WTC11 (cell line): ENCODE measurements around the gene TMEM80. TPM values are rescaled to one million over a fixed set of nuclear protein-coding genes. Genes with fewer than 3 reads are reported as not detected.

Experiments used
- ATAC-seq: fragments of 200-7000 bp; cut with Tn5 transposase; 2 replicates; pipeline ENCODE4 v1.10.0; 2021; ENCODE audit warnings: mild to moderate bottlenecking, moderate library complexity
- CTCF ChIA-PET: fragments of 300-600 bp; sonication (Branson Sonifier 250); formaldehyde crosslinking; loops from one replicate; lab custom pipeline; 2021; ENCODE audit warnings: antibody characterized with exemption; lab: Charles Lee
- POLR2A ChIA-PET: fragments of 350-600 bp; sonication (Branson Sonifier 250); formaldehyde crosslinking; loops from one replicate; lab custom pipeline; 2021; ENCODE audit warnings: antibody characterized with exemption; lab: Charles Lee
- DNase-seq: peaks from one replicate; pipeline ENCODE4 v3.0.0; 2021; ENCODE audit warnings: low spot score
- H3K27ac Mint-ChIP-seq: 2 replicates; pipeline ENCODE4 v1.8.0; 2021; ENCODE audit warnings: mixed read lengths
- H3K27me3 Mint-ChIP-seq: 2 replicates; pipeline ENCODE4 v1.8.0; 2021; ENCODE audit warnings: low read depth, mild to moderate bottlenecking, moderate library complexity, mixed read lengths
- H3K36me3 Mint-ChIP-seq: 2 replicates; pipeline ENCODE4 v1.8.0; 2021; ENCODE audit warnings: mixed read lengths
- H3K4me1 Mint-ChIP-seq: 2 replicates; pipeline ENCODE4 v1.8.0; 2022; ENCODE audit warnings: mixed read lengths
- H3K4me3 Mint-ChIP-seq: 2 replicates; pipeline ENCODE4 v1.8.0; 2021; ENCODE audit warnings: mild to moderate bottlenecking, moderate library complexity, mixed read lengths
- H3K9me3 Mint-ChIP-seq: 2 replicates; pipeline ENCODE4 v1.8.0; 2021; ENCODE audit warnings: mixed read lengths
- FOXK1 ChIP-seq: sonication (generic); formaldehyde crosslinking; IDR thresholded peaks from 2 replicates; pipeline ENCODE4 v1.8.0; 2022; ENCODE audit warnings: mild to moderate bottlenecking, moderate library complexity, missing genetic modification reagents
- GTF2I ChIP-seq: fragments of 250-450 bp; sonication (Bioruptor Pico); conservative IDR thresholded peaks from 2 replicates; pipeline ENCODE4 v1.4.0; 2021; ENCODE audit warnings: mild to moderate bottlenecking
- IRF2 ChIP-seq: sonication (generic); formaldehyde crosslinking; IDR thresholded peaks from 2 replicates; pipeline ENCODE4 v1.8.0; 2022; ENCODE audit warnings: low read depth, missing genetic modification reagents, borderline replicate concordance
- KAT7 ChIP-seq: sonication (generic); formaldehyde crosslinking; IDR thresholded peaks from 2 replicates; pipeline ENCODE4 v1.8.1; 2023; ENCODE audit warnings: missing genetic modification reagents, mild to moderate bottlenecking, borderline replicate concordance
- MXD4 ChIP-seq: fragments of 250-450 bp; sonication (Bioruptor Pico); IDR thresholded peaks from 2 replicates; pipeline ENCODE4 v1.8.0; 2021; ENCODE audit warnings: mild to moderate bottlenecking, moderate library complexity, borderline replicate concordance
- SMAD3 ChIP-seq: sonication (generic); formaldehyde crosslinking; IDR thresholded peaks from 2 replicates; pipeline ENCODE4 v1.8.0; 2022; ENCODE audit warnings: missing genetic modification reagents, mild to moderate bottlenecking, borderline replicate concordance
- SP1 ChIP-seq: sonication (generic); formaldehyde crosslinking; conservative IDR thresholded peaks from 2 replicates; pipeline ENCODE4 v1.8.1; 2022; ENCODE audit warnings: missing genetic modification reagents
- TEAD1 ChIP-seq: sonication (generic); formaldehyde crosslinking; IDR thresholded peaks from 2 replicates; pipeline ENCODE4 v1.8.0; 2022; ENCODE audit warnings: mild to moderate bottlenecking, missing genetic modification reagents
- TP53 ChIP-seq: sonication (generic); formaldehyde crosslinking; IDR thresholded peaks from 2 replicates; pipeline ENCODE4 v1.8.1; 2023; ENCODE audit warnings: mild to moderate bottlenecking, missing genetic modification reagents
- ZNF232 ChIP-seq: sonication (generic); formaldehyde crosslinking; IDR thresholded peaks from 2 replicates; pipeline ENCODE4 v1.8.0; 2022; ENCODE audit warnings: mild to moderate bottlenecking, missing genetic modification reagents
- ZNF263 ChIP-seq: sonication (generic); formaldehyde crosslinking; IDR thresholded peaks from 2 replicates; pipeline ENCODE4 v1.8.1; 2022; ENCODE audit warnings: low read depth, mild to moderate bottlenecking, moderate library complexity, missing genetic modification reagents
- ZNF317 ChIP-seq: sonication (generic); formaldehyde crosslinking; IDR thresholded peaks from 2 replicates; pipeline ENCODE4 v1.8.1; 2023; ENCODE audit warnings: low read depth, mild to moderate bottlenecking, moderate library complexity, missing genetic modification reagents, borderline replicate concordance
- ZNF416 ChIP-seq: fragments of 250-450 bp; sonication (Bioruptor Pico); IDR thresholded peaks from 2 replicates; pipeline ENCODE4 v1.9.0; 2021; ENCODE audit warnings: mild to moderate bottlenecking, inconsistent platforms
- ZNF671 ChIP-seq: fragments of 250-450 bp; sonication (Bioruptor Pico); IDR thresholded peaks from 2 replicates; pipeline ENCODE4 v1.8.0; 2021; ENCODE audit warnings: mild to moderate bottlenecking
- total RNA-seq: library from RNA; stranded (reverse); gene quantifications from 3 replicates; pipeline ENCODE4 v1.2.3, GENCODE V29; 2021
- TF ChIP-seq, protein P1 (sequence below): sonication (generic); formaldehyde crosslinking; IDR thresholded peaks from 2 replicates; pipeline ENCODE4 v1.8.1; 2023; ENCODE audit warnings: mild to moderate bottlenecking, missing genetic modification reagents, moderate library complexity
- TF ChIP-seq, protein P2 (sequence below): sonication (generic); formaldehyde crosslinking; IDR thresholded peaks from 2 replicates; pipeline ENCODE4 v1.8.1; 2023; ENCODE audit warnings: mild to moderate bottlenecking, missing genetic modification reagents, borderline replicate concordance
- TF ChIP-seq, protein P3 (sequence below): sonication (generic); formaldehyde crosslinking; IDR thresholded peaks from 2 replicates; pipeline ENCODE4 v1.8.1; 2022; ENCODE audit warnings: low read depth, mild to moderate bottlenecking, moderate library complexity, missing genetic modification reagents, borderline replicate concordance
- TF ChIP-seq, protein P4 (sequence below): sonication (generic); formaldehyde crosslinking; IDR thresholded peaks from 2 replicates; pipeline ENCODE4 v1.8.0; 2022; ENCODE audit warnings: mild to moderate bottlenecking, missing genetic modification reagents
- TF ChIP-seq, protein P5 (sequence below): fragments of 250-450 bp; sonication (Bioruptor Pico); IDR thresholded peaks from 2 replicates; pipeline ENCODE4 v1.8.0; 2021; ENCODE audit warnings: mild to moderate bottlenecking
- TF ChIP-seq, protein P6 (sequence below): sonication (generic); formaldehyde crosslinking; IDR thresholded peaks from 2 replicates; pipeline ENCODE4 v1.8.0; 2022; ENCODE audit warnings: missing genetic modification reagents
- TF ChIP-seq, protein P7 (sequence below): sonication (generic); formaldehyde crosslinking; IDR thresholded peaks from 2 replicates; pipeline ENCODE4 v1.8.1; 2023; ENCODE audit warnings: mild to moderate bottlenecking, missing genetic modification reagents
- TF ChIP-seq, protein P8 (sequence below): sonication (generic); formaldehyde crosslinking; IDR thresholded peaks from 2 replicates; pipeline ENCODE4 v1.8.0; 2022; ENCODE audit warnings: mild to moderate bottlenecking, missing genetic modification reagents

Gene TMEM80
- total RNA-seq, 1 experiment from 2014 or later = 23.4 TPM

DNA sequence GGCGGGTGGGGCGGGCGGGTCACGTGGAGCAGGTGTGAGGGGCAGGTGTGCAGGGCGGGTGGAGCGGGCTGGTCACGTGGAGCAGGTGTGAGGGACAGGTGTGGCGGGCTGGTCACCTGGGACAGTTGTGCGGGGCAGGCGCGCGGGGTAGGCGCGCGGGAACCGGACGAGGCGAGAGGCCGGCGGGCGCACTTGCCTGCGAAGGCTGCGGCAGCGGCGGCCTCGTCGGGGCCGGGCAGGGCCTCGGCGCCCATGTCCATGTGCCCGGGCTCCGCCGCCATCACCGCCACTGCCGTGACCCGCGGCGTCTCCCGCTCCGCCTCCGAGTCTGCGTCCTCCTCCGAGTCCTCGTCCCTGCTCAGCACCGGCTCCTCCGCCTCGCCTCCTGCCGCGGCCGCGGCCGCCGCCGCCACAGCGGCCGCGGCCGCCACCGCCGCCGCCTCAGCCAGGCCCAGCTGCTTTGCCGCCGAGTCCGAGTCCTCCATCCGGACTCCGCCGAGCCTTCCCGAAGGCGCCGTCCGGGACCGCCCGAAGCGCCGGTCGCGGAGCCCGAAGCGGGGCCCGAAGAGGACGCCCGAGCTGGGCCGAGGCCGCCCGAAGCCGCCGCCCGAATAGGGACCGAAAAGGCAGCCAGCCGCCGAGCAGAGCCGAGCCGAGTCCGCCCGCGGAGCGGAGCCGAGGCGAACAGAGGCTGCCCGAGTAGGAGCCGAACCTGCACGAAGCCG, 891 bp upstream of the TMEM80 start, which contains the start of gene DEAF1:
Gene DEAF1 (minus strand): TSS at position 660 of the 725 bp plus-strand sequence. CDS start 175 bp downstream, at position 485.
- Mint-ChIP-seq H3K4me1 (peaks cover 34% of the 10 kb centered on the region), H3K36me3 (peaks cover 2% of the 10 kb centered on the region; the same call in 1 of the 2 replicates), H3K27ac (peak within 1 kb of the TSS; percentile 91), H3K9me3 (no peaks in the 10 kb centered on the region), H3K4me3 (peak within 1 kb of the TSS; percentile 78), H3K27me3 (no peaks in the 10 kb centered on the region)
- ChIA-PET POLR2A (interaction anchor here (0.8 to 2.0 kb wide), 4 partner anchors 14 to 119 kb away, joined by 3 to 5 read pairs (median 4); no protein-coding TSS in a partner anchor), CTCF (interaction anchor here (0.6 to 4.0 kb wide), 8 partner anchors 11 to 140 kb away, joined by 3 to 38 read pairs (median 7); partner anchors contain the start of gene EPS8L2)
- DNase-seq (peak; percentile 100), ATAC-seq (peak; percentile 91)
- peak; percentile 85 for TF ChIP-seq SMAD3 (CRISPR knock-in tag)
- TF ChIP-seq ZNF416 (CRISPR knock-in tag) = peak; percentile 86; the same call in 1 of the 2 replicates
- TF ChIP-seq TP53 (CRISPR knock-in tag) = peak; percentile 99
- TF ChIP-seq ZNF232 (CRISPR knock-in tag) = peak; percentile 93
- TF ChIP-seq, protein P1, sequence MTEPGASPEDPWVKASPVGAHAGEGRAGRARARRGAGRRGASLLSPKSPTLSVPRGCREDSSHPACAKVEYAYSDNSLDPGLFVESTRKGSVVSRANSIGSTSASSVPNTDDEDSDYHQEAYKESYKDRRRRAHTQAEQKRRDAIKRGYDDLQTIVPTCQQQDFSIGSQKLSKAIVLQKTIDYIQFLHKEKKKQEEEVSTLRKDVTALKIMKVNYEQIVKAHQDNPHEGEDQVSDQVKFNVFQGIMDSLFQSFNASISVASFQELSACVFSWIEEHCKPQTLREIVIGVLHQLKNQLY (CRISPR knock-in tag) = peak; percentile 90
- no peak for TF ChIP-seq GTF2I
- TF ChIP-seq SP1 (CRISPR knock-in tag) = no peak; the same call in 1 of the 2 replicates
- TF ChIP-seq, protein P2, sequence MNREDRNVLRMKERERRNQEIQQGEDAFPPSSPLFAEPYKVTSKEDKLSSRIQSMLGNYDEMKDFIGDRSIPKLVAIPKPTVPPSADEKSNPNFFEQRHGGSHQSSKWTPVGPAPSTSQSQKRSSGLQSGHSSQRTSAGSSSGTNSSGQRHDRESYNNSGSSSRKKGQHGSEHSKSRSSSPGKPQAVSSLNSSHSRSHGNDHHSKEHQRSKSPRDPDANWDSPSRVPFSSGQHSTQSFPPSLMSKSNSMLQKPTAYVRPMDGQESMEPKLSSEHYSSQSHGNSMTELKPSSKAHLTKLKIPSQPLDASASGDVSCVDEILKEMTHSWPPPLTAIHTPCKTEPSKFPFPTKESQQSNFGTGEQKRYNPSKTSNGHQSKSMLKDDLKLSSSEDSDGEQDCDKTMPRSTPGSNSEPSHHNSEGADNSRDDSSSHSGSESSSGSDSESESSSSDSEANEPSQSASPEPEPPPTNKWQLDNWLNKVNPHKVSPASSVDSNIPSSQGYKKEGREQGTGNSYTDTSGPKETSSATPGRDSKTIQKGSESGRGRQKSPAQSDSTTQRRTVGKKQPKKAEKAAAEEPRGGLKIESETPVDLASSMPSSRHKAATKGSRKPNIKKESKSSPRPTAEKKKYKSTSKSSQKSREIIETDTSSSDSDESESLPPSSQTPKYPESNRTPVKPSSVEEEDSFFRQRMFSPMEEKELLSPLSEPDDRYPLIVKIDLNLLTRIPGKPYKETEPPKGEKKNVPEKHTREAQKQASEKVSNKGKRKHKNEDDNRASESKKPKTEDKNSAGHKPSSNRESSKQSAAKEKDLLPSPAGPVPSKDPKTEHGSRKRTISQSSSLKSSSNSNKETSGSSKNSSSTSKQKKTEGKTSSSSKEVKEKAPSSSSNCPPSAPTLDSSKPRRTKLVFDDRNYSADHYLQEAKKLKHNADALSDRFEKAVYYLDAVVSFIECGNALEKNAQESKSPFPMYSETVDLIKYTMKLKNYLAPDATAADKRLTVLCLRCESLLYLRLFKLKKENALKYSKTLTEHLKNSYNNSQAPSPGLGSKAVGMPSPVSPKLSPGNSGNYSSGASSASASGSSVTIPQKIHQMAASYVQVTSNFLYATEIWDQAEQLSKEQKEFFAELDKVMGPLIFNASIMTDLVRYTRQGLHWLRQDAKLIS (CRISPR knock-in tag) = no peak
- TF ChIP-seq FOXK1 (CRISPR knock-in tag) = peak; percentile 80; the same call in 1 of the 2 replicates
- no peak for TF ChIP-seq MXD4 (CRISPR knock-in tag)
- TF ChIP-seq, protein P3, sequence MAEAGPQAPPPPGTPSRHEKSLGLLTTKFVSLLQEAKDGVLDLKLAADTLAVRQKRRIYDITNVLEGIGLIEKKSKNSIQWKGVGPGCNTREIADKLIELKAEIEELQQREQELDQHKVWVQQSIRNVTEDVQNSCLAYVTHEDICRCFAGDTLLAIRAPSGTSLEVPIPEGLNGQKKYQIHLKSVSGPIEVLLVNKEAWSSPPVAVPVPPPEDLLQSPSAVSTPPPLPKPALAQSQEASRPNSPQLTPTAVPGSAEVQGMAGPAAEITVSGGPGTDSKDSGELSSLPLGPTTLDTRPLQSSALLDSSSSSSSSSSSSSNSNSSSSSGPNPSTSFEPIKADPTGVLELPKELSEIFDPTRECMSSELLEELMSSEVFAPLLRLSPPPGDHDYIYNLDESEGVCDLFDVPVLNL (CRISPR knock-in tag) = peak; percentile 94
- TF ChIP-seq, protein P4, sequence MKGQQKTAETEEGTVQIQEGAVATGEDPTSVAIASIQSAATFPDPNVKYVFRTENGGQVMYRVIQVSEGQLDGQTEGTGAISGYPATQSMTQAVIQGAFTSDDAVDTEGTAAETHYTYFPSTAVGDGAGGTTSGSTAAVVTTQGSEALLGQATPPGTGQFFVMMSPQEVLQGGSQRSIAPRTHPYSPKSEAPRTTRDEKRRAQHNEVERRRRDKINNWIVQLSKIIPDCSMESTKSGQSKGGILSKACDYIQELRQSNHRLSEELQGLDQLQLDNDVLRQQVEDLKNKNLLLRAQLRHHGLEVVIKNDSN (CRISPR knock-in tag) = peak; percentile 91
- TF ChIP-seq, protein P5, sequence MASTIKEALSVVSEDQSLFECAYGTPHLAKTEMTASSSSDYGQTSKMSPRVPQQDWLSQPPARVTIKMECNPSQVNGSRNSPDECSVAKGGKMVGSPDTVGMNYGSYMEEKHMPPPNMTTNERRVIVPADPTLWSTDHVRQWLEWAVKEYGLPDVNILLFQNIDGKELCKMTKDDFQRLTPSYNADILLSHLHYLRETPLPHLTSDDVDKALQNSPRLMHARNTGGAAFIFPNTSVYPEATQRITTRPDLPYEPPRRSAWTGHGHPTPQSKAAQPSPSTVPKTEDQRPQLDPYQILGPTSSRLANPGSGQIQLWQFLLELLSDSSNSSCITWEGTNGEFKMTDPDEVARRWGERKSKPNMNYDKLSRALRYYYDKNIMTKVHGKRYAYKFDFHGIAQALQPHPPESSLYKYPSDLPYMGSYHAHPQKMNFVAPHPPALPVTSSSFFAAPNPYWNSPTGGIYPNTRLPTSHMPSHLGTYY (CRISPR knock-in tag) = no peak
- TF ChIP-seq TEAD1 (CRISPR knock-in tag) = peak; percentile 91; the same call in 1 of the 2 replicates
- no peak for TF ChIP-seq ZNF671
- TF ChIP-seq, protein P6, sequence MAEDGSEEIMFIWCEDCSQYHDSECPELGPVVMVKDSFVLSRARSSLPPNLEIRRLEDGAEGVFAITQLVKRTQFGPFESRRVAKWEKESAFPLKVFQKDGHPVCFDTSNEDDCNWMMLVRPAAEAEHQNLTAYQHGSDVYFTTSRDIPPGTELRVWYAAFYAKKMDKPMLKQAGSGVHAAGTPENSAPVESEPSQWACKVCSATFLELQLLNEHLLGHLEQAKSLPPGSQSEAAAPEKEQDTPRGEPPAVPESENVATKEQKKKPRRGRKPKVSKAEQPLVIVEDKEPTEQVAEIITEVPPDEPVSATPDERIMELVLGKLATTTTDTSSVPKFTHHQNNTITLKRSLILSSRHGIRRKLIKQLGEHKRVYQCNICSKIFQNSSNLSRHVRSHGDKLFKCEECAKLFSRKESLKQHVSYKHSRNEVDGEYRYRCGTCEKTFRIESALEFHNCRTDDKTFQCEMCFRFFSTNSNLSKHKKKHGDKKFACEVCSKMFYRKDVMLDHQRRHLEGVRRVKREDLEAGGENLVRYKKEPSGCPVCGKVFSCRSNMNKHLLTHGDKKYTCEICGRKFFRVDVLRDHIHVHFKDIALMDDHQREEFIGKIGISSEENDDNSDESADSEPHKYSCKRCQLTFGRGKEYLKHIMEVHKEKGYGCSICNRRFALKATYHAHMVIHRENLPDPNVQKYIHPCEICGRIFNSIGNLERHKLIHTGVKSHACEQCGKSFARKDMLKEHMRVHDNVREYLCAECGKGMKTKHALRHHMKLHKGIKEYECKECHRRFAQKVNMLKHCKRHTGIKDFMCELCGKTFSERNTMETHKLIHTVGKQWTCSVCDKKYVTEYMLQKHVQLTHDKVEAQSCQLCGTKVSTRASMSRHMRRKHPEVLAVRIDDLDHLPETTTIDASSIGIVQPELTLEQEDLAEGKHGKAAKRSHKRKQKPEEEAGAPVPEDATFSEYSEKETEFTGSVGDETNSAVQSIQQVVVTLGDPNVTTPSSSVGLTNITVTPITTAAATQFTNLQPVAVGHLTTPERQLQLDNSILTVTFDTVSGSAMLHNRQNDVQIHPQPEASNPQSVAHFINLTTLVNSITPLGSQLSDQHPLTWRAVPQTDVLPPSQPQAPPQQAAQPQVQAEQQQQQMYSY = peak; percentile 73
- TF ChIP-seq, protein P7, sequence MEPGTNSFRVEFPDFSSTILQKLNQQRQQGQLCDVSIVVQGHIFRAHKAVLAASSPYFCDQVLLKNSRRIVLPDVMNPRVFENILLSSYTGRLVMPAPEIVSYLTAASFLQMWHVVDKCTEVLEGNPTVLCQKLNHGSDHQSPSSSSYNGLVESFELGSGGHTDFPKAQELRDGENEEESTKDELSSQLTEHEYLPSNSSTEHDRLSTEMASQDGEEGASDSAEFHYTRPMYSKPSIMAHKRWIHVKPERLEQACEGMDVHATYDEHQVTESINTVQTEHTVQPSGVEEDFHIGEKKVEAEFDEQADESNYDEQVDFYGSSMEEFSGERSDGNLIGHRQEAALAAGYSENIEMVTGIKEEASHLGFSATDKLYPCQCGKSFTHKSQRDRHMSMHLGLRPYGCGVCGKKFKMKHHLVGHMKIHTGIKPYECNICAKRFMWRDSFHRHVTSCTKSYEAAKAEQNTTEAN (CRISPR knock-in tag) = peak; percentile 95
- peak; percentile 83 for TF ChIP-seq ZNF263 (CRISPR knock-in tag)
- peak; percentile 67; the same call in 1 of the 2 replicates for TF ChIP-seq ZNF317
- TF ChIP-seq, protein P8, sequence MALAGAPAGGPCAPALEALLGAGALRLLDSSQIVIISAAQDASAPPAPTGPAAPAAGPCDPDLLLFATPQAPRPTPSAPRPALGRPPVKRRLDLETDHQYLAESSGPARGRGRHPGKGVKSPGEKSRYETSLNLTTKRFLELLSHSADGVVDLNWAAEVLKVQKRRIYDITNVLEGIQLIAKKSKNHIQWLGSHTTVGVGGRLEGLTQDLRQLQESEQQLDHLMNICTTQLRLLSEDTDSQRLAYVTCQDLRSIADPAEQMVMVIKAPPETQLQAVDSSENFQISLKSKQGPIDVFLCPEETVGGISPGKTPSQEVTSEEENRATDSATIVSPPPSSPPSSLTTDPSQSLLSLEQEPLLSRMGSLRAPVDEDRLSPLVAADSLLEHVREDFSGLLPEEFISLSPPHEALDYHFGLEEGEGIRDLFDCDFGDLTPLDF (CRISPR knock-in tag) = peak; percentile 88; the same call in 1 of the 2 replicates
- TF ChIP-seq IRF2 = peak; percentile 76; the same call in 1 of the 2 replicates
- peak; percentile 94; the same call in 1 of the 2 replicates for TF ChIP-seq KAT7
